Spleen (tissue), 11 donors: ENCODE measurements around the gene THOC7. TPM values are rescaled to one million over a fixed set of nuclear protein-coding genes. Genes with fewer than 3 reads are reported as not detected.

Experiments
- DNase-seq: peaks from one replicate; pipeline ENCODE4 v3.0.0-alpha.2; 2020
- H3K27ac ChIP-seq, 8 donors: fragments of 200-600 bp; sonication (generic) in 7 of 8; 1 replicate in 4 of 8; 2 replicates in 4 of 8; pipeline versions ENCODE4 v1.5.0 to v1.8.0; 2016 to 2021; ENCODE audit warnings: inconsistent platforms in 4 of 8, mild to moderate bottlenecking in 4 of 8, moderate library complexity in 1 of 8
- H3K27me3 ChIP-seq, 7 donors: fragments of 200-600 bp; sonication (generic) in 6 of 7; replicated peaks in 1 of 7; 1 replicate in 4 of 7; 2 replicates in 3 of 7; pipeline versions ENCODE4 v1.5.0 to v1.8.0; 2016 to 2021; ENCODE audit warnings: inconsistent platforms in 3 of 7, mild to moderate bottlenecking in 1 of 7
- H3K36me3 ChIP-seq, 6 donors: fragments of 200-600 bp; sonication (generic) in 5 of 6; 1 replicate in 4 of 6; 2 replicates in 2 of 6; pipeline versions ENCODE4 v1.5.0 to v1.8.0; 2016 to 2021; ENCODE audit warnings: inconsistent platforms in 2 of 6
- H3K4me1 ChIP-seq, 6 donors: fragments of 200-600 bp; sonication (generic) in 5 of 6; 1 replicate in 3 of 6; 2 replicates in 3 of 6; pipeline versions ENCODE4 v1.5.0 to v1.8.0; 2016 to 2021; ENCODE audit warnings: inconsistent platforms in 3 of 6
- H3K4me3 ChIP-seq, 8 donors: fragments of 200-600 bp; sonication (generic) in 7 of 8; 1 replicate in 4 of 8; 2 replicates in 4 of 8; pipeline versions ENCODE4 v1.5.0 to v1.8.0; 2016 to 2021; ENCODE audit warnings: inconsistent platforms in 4 of 8, mild to moderate bottlenecking in 4 of 8, moderate library complexity in 2 of 8
- H3K9me3 ChIP-seq, 8 donors: fragments of 200-600 bp; sonication (generic) in 7 of 8; 1 replicate in 4 of 8; 2 replicates in 4 of 8; pipeline versions ENCODE4 v1.5.0 to v1.8.0; 2016 to 2021; ENCODE audit warnings: inconsistent platforms in 4 of 8
- CTCF ChIP-seq, 11 experiments: fragments of 200-600 bp in 7 of 11; fragments of 450-650 bp in 4 of 11; sonication (generic) in 4 of 11; IDR thresholded peaks in 8 of 11; conservative IDR thresholded peaks in 3 of 11; 1 replicate in 7 of 11; 2 replicates in 4 of 11; pipeline versions ENCODE4 v1.4.0 to v1.8.0; 2016 to 2021; ENCODE audit warnings: antibody characterized with exemption in 11 of 11, inconsistent platforms in 4 of 11, mild to moderate bottlenecking in 1 of 11
- POLR2A ChIP-seq, 3 donors: fragments of 450-650 bp; IDR thresholded peaks; one replicate each; pipeline ENCODE4 v1.5.1; 2017; ENCODE audit warnings: antibody characterized with exemption in 3 of 3, mild to moderate bottlenecking in 1 of 3
- POLR2AphosphoS5 ChIP-seq, 3 donors: sonication (generic); formaldehyde crosslinking; IDR thresholded peaks; one replicate each; pipeline ENCODE4 v1.5.1; 2017; ENCODE audit warnings: antibody characterized with exemption in 3 of 3
- WGBS, 5 donors: extraction: QIAGEN DNeasy Blood & Tissue Kit in 3 of 5; methylation state at CpG; one replicate each; pipeline versions ENCODE4 v1.1.5 to v1.1.7; 2013 to 2018; 5-methylcytosine and 5-hydroxymethylcytosine counted together
- intact Hi-C: fragments of 100-400 bp; cut with DNase I; formaldehyde crosslinking; loops from one replicate; pipeline ENCODE4 v1.15.0; 2023; ENCODE audit warnings: low total_unique reads
- polyA plus RNA-seq, 3 donors: library from polyadenylated mRNA; stranded (reverse); fragments of 200-250 nt; gene quantifications; one replicate each; pipeline ENCODE4 v1.2.1, GENCODE V29; 2013
- total RNA-seq, 7 donors: library from RNA; depleted of rRNA in 3 of 7; stranded (reverse); fragments of >200 nt in 3 of 7; fragmentation: NEBNext Ultra II Directional in 4 of 7; extraction: Animal tissue kit (Norgen Biotek cat#: 25700) in 4 of 7; gene quantifications; one replicate each; pipeline versions ENCODE4 v1.1.0 to v1.2.1, GENCODE V29; 2016 to 2021
- donor health status: healthy with polysubstance abuse.
- donor health status: DM: no; HTN: no; CAD: no; lungs with moderate emphysema.
- donor health status: DM: no; HTN: no; CAD: no.
- donor health status: Bipolar disorder and iron deficiency.
- donor health status: healthy.
- donor health status: DM: no; HTN: no; CAD: no.
- donor health status: DM: yes; HTN: yes; CAD: no.

THOC7 gene
- total and polyA plus RNA-seq, 10 donors = 23.8 to 74.6 (median 39.0) TPM

- H3K27ac ChIP-seq = no peak overlapping the region
- H3K27me3 ChIP-seq = no peaks in the 10 kb centered on the region
- no peak for DNase-seq
- intact Hi-C loops = no loop called here
- 87 to 95% (median 91%) methylated on average over 5 of the region's 5 CpGs for WGBS, 5 donors
- peaks cover 5 to 39% (median 25%) of the 10 kb centered on the region in 6 donors for H3K4me1 ChIP-seq
- H3K36me3 ChIP-seq = peaks cover 0 to 65% (median 22%) of the 10 kb centered on the region in 6 donors
- no peaks in the 10 kb centered on the region for H3K9me3 ChIP-seq
- TF ChIP-seq POLR2AphosphoS5 (IDR thresholded peaks at IDR 0.05) (no peak), CTCF (IDR thresholded peaks at IDR 0.05 in 8 of 11, conservative IDR thresholded peaks at IDR 0.05 in 3 of 11) (no peak), POLR2A (IDR thresholded peaks at IDR 0.05) (no peak)
- no peak overlapping the region for H3K4me3 ChIP-seq
These were observed 36.4 kb upstream of the THOC7 start for GRCh38 chr3:63900010-63900409.

GRCh38 chr3:63896332-63897030 lies 32.9 kb upstream of the THOC7 start:
- TF ChIP-seq CTCF (IDR thresholded peaks at IDR 0.05 in 8 of 11, conservative IDR thresholded peaks at IDR 0.05 in 3 of 11) (no peak), POLR2AphosphoS5 (IDR thresholded peaks at IDR 0.05) (no peak), POLR2A (IDR thresholded peaks at IDR 0.05) (no peak)
- H3K4me1 ChIP-seq = peaks cover 5 to 54% (median 26%) of the 10 kb centered on the region in 6 donors
- H3K27ac ChIP-seq = peak overlapping the region in 1 of 8 donors; percentile 4
- 32 to 53% (median 43%) methylated on average over 1 of the region's 1 CpG for WGBS, 5 donors
- H3K4me3 ChIP-seq = no peak overlapping the region
- H3K36me3 ChIP-seq = peaks cover 0 to 38% (median 22%) of the 10 kb centered on the region in 6 donors
- DNase-seq = no peak
- intact Hi-C loops = no loop called here
- no peaks in the 10 kb centered on the region for H3K9me3 ChIP-seq
- no peaks in the 10 kb centered on the region for H3K27me3 ChIP-seq

- Histone ChIP-seq H3K9me3 (no peaks in the 10 kb centered on the region), H3K4me3 (no peak overlapping the region), H3K4me1 (peaks cover 5 to 50% (median 26%) of the 10 kb centered on the region in 6 donors), H3K27ac (no peak overlapping the region), H3K36me3 (peaks cover 0 to 37% (median 22%) of the 10 kb centered on the region in 6 donors), H3K27me3 (no peaks in the 10 kb centered on the region)
- TF ChIP-seq POLR2A (IDR thresholded peaks at IDR 0.05) = no peak
- TF ChIP-seq CTCF (IDR thresholded peaks at IDR 0.05 in 8 of 11, conservative IDR thresholded peaks at IDR 0.05 in 3 of 11) = no peak
- no peak for TF ChIP-seq POLR2AphosphoS5 (IDR thresholded peaks at IDR 0.05)
- WGBS, 5 donors = 65 to 72% (median 71%) methylated on average over 5 of the region's 5 CpGs
- intact Hi-C loops = no loop called here
- no peak for DNase-seq
These were observed 32.0 kb upstream of the THOC7 start for GRCh38 chr3:63895422-63896189.

GRCh38 chr3:63892773-63893352 lies 29.3 kb upstream of the THOC7 start:
- Histone ChIP-seq H3K27ac (no peak overlapping the region), H3K36me3 (peaks cover 0 to 12% (median 0%) of the 10 kb centered on the region in 6 donors), H3K9me3 (no peaks in the 10 kb centered on the region), H3K27me3 (no peaks in the 10 kb centered on the region), H3K4me1 (peaks cover 5 to 47% (median 24%) of the 10 kb centered on the region in 6 donors), H3K4me3 (no peak overlapping the region)
- 94 to 100% (median 100%) methylated on average over 1 of the region's 1 CpG for WGBS, 5 donors
- no peak for TF ChIP-seq POLR2AphosphoS5 (IDR thresholded peaks at IDR 0.05)
- TF ChIP-seq CTCF (IDR thresholded peaks at IDR 0.05 in 8 of 11, conservative IDR thresholded peaks at IDR 0.05 in 3 of 11) = no peak
- TF ChIP-seq POLR2A (IDR thresholded peaks at IDR 0.05) = no peak
- intact Hi-C loops = no loop called here
- no peak for DNase-seq
